ENCODE measurements around the gene HOGA1. TPM values are rescaled to one million over a fixed set of nuclear protein-coding genes. Genes with fewer than 3 reads are reported as not detected.

HOGA1 gene
- total and polyA plus RNA-seq, 2 donors (not counting 3 experiments of a cell fraction or from before 2014, with no cell fraction given) = 0.44 to 0.91 TPM

DNA sequence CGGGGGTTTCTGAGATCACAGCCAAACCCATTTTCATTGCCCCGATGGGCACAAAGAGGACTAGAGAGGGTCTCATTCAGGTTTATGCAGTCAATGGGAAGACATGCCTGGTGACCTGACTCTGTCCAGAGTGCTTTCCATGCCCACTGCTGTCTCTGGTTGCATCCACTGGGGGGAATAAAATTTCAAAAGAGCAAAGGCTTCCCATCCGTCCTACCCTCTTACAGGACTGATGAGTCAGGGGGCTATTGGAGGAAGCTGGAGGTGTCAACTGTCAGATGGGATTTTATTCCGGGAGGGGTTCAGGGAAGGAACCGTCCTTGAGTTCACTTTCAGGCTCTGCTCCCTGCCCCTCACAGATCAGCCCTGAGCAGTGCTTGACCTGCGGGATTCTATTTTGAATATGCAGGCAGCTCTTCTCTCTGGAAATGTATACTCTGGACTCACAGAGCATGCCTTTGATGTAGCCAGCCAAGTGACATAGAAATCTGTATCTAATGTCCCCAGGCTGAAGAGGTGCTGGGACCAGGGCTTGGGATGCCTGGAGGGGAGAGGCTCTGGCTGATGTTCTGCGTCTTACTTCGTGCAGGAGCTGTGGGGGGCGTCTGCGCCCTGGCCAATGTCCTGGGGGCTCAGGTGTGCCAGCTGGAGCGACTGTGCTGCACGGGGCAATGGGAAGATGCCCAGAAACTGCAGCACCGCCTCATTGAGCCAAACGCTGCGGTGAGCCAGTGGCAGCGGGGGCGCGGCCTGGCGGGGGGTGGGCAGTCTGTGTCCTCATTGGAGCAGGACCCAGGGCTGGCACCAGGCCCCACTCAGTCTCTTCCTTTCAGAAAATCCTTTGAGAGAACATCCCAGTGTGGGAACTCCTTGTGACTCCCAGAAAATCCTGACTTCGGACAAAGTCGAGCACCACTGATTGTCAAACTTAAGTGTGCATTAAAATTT, 17.4 kb downstream of the HOGA1 start:
- ChIA-PET POLR2A (no interaction called here), CTCF (interaction anchor here (1.3 to 1.5 kb wide), 4 partner anchors 11 to 30 kb away, joined by 3 to 9 read pairs (median 4); partner anchors contain the start of gene ANKRD2)
- BruUV-seq (replicated peaks) = no TSS peak
- Histone ChIP-seq H3K9me1 (replicated peaks; ENCODE audit: control insufficient read depth, extremely low read depth, insufficient read depth, low read length) (no peaks in the 10 kb centered on the region), H3K9me3 (replicated peaks; ENCODE audit: control insufficient read depth, insufficient read depth, low read length) (no peaks in the 10 kb centered on the region), H4K20me1 (replicated peaks; ENCODE audit: control insufficient read depth, extremely low read depth, insufficient read depth, low read length) (no peaks in the 10 kb centered on the region), H3K27ac (ENCODE audit: insufficient read depth, low read depth, low read length) (no peak overlapping the region), H3K4me1 (ENCODE audit: control insufficient read depth, extremely low read depth, insufficient read depth, low read length) (peaks cover 15% of the 10 kb centered on the region), H2AFZ (ENCODE audit: low read depth, low read length) (no peak overlapping the region), H3K36me3 (ENCODE audit: control insufficient read depth in 2 of 2, extremely low read depth in 1 of 2, insufficient read depth in 2 of 2, low read length in 2 of 2) (no peaks in the 10 kb centered on the region), H3K79me2 (ENCODE audit: control insufficient read depth, insufficient read depth, low read length) (no peaks in the 10 kb centered on the region), H3K27me3 (ENCODE audit: control insufficient read depth in 2 of 2, insufficient read depth in 2 of 2, low read length in 2 of 2) (no peaks in the 10 kb centered on the region), H3K4me3 (replicated peaks in 1 of 3; ENCODE audit: insufficient read depth in 1 of 3, low read depth in 1 of 3, low read length in 3 of 3) (no peak overlapping the region), H3K4me2 (ENCODE audit: insufficient read depth, low read length) (no peak overlapping the region), H3K9ac (replicated peaks; ENCODE audit: extremely low read depth, insufficient read depth, low read length) (no peak overlapping the region)
- intact Hi-C loops (cut with micrococcal nuclease) = no loop called here
- FAIRE-seq = no peak
- no peak for DNase-seq (ENCODE audit: low read depth, low spot score)
- dilution Hi-C loops (cut with MboI; ENCODE audit: extremely low pct_ligation_motif_present, low sequenced_read_pairs) = no loop called here
- no peak for TF ChIP-seq GATA2 (IDR thresholded peaks at IDR 0.05; ENCODE audit: insufficient read depth, insufficient read length, low read depth, low read length)
- TF ChIP-seq JUN (IDR thresholded peaks at IDR 0.05; ENCODE audit: borderline replicate concordance, insufficient read depth, insufficient read length, low read depth) = no peak
- no peak for TF ChIP-seq POLR2A (IDR thresholded peaks at IDR 0.05; ENCODE audit: low read depth, low read length)
- TF ChIP-seq MAX (IDR thresholded peaks at IDR 0.05; ENCODE audit: insufficient read depth, insufficient read length) = no peak
- no peak for TF ChIP-seq POLR2AphosphoS5 (IDR thresholded peaks at IDR 0.05; ENCODE audit: insufficient read depth, low read depth, low read length)
- TF ChIP-seq, protein P1, sequence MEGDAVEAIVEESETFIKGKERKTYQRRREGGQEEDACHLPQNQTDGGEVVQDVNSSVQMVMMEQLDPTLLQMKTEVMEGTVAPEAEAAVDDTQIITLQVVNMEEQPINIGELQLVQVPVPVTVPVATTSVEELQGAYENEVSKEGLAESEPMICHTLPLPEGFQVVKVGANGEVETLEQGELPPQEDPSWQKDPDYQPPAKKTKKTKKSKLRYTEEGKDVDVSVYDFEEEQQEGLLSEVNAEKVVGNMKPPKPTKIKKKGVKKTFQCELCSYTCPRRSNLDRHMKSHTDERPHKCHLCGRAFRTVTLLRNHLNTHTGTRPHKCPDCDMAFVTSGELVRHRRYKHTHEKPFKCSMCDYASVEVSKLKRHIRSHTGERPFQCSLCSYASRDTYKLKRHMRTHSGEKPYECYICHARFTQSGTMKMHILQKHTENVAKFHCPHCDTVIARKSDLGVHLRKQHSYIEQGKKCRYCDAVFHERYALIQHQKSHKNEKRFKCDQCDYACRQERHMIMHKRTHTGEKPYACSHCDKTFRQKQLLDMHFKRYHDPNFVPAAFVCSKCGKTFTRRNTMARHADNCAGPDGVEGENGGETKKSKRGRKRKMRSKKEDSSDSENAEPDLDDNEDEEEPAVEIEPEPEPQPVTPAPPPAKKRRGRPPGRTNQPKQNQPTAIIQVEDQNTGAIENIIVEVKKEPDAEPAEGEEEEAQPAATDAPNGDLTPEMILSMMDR (IDR thresholded peaks at IDR 0.05; ENCODE audit: extremely low read depth in 1 of 2, insufficient read depth in 1 of 2, low read depth in 1 of 2, low read length in 2 of 2) = no peak
- no peak for TF ChIP-seq MYC (IDR thresholded peaks at IDR 0.05; ENCODE audit: low read depth, low read length)
- no peak for TF ChIP-seq EZH2 (IDR thresholded peaks at IDR 0.05; ENCODE audit: borderline replicate concordance, low read depth, low read length, severe bottlenecking)
